H1 (cell line): ENCODE results near the gene PARP16. TPM values are rescaled to one million over a fixed set of nuclear protein-coding genes. Genes with fewer than 3 reads are reported as not detected.

Experiments used
- CTCF ChIA-PET: fragments of 300-600 bp; sonication (Branson Sonifier 250); formaldehyde crosslinking; loops from one replicate; lab custom pipeline; 2021; ENCODE audit not compliant: partially characterized antibody; lab: Charles Lee
- POLR2A ChIA-PET: fragments of 300-600 bp; sonication (Branson Sonifier 250); formaldehyde crosslinking; loops from one replicate; lab custom pipeline; 2021; ENCODE audit warnings: inconsistent platforms; ENCODE audit not compliant: partially characterized antibody; lab: Charles Lee
- DNase-seq, 2 experiments: peaks; one replicate each; pipeline versions ENCODE4 v3.0.0 to v3.0.0-alpha.2; 2010 to 2022; ENCODE audit warnings: low spot score in 2 of 2, low read depth in 1 of 2, mixed read lengths in 1 of 2
- FAIRE-seq: peaks from 2 replicates; lab custom pipeline; 2011; peaks lifted over from hg19 to GRCh38; lab: Jason Lieb, UNC
- H2AFZ ChIP-seq: 2 replicates; pipeline ENCODE4 v1.8.1; 2012; ENCODE audit warnings: low read length, inconsistent platforms
- H2AK5ac ChIP-seq: 2 replicates; pipeline ENCODE4 v1.6.1; 2013; ENCODE audit warnings: low read depth, low read length
- H2BK120ac ChIP-seq: replicated peaks from 2 replicates; pipeline ENCODE3; 2013; ENCODE audit warnings: low read depth, low read length, inconsistent platforms
- H2BK12ac ChIP-seq: 2 replicates; pipeline ENCODE4 v1.6.1; 2013; ENCODE audit warnings: low read depth, low read length
- H2BK15ac ChIP-seq: 2 replicates; pipeline ENCODE4 v1.6.1; 2013; ENCODE audit warnings: low read length
- H2BK20ac ChIP-seq: 2 replicates; pipeline ENCODE4 v1.6.1; 2013; ENCODE audit warnings: low read length
- H2BK5ac ChIP-seq: 2 replicates; pipeline ENCODE4 v1.6.1; 2013; ENCODE audit warnings: low read depth, low read length
- H3K14ac ChIP-seq: 2 replicates; pipeline ENCODE4 v1.6.1; 2013; ENCODE audit warnings: inconsistent platforms; ENCODE audit not compliant: insufficient read length
- H3K18ac ChIP-seq: 2 replicates; pipeline ENCODE4 v1.6.1; 2013; ENCODE audit warnings: low read length; ENCODE audit errors: extremely low read depth
- H3K23ac ChIP-seq: 2 replicates; pipeline ENCODE4 v1.6.1; 2013; ENCODE audit warnings: inconsistent platforms; ENCODE audit not compliant: insufficient read length
- H3K23me2 ChIP-seq: 2 replicates; pipeline ENCODE4 v1.6.1; 2013; ENCODE audit warnings: low read depth, low read length
- H3K27ac ChIP-seq: 2 replicates; pipeline ENCODE4 v1.6.1; 2011; ENCODE audit warnings: low read depth, low read length, inconsistent platforms
- H3K27me3 ChIP-seq, 4 experiments: replicated peaks in 1 of 4; 1 replicate in 1 of 4; 2 replicates in 3 of 4; pipeline versions ENCODE4 v1.6.1 to v1.8.1; 2011 to 2013; ENCODE audit warnings: low read length in 3 of 4, mild to moderate bottlenecking in 3 of 4, inconsistent platforms in 2 of 4, mixed read lengths in 2 of 4, moderate library complexity in 1 of 4; ENCODE audit not compliant: control insufficient read depth in 3 of 4, insufficient read depth in 3 of 4; ENCODE audit errors: extremely low read depth in 1 of 4
- H3K36me3 ChIP-seq, 4 experiments: 2 replicates each; pipeline versions ENCODE4 v1.6.1 to v1.8.1; 2011 to 2013; ENCODE audit warnings: mild to moderate bottlenecking in 4 of 4, low read length in 3 of 4, moderate library complexity in 2 of 4, control low read depth in 1 of 4, inconsistent platforms in 1 of 4; ENCODE audit not compliant: insufficient read depth in 4 of 4, control insufficient read depth in 2 of 4
- H3K4ac ChIP-seq: replicated peaks from 2 replicates; pipeline ENCODE3; 2013; ENCODE audit warnings: low read length, low read depth, mixed read lengths, inconsistent platforms; ENCODE audit not compliant: insufficient read length
- H3K4me1 ChIP-seq, 4 experiments: replicated peaks in 1 of 4; 1 replicate in 1 of 4; 2 replicates in 3 of 4; pipeline versions ENCODE4 v1.6.1 to v1.8.1; 2011 to 2013; ENCODE audit warnings: low read length in 3 of 4, inconsistent platforms in 2 of 4, mixed read lengths in 1 of 4; ENCODE audit not compliant: insufficient read depth in 4 of 4, control insufficient read depth in 3 of 4
- H3K4me2 ChIP-seq, 2 experiments: 2 replicates each; pipeline versions ENCODE4 v1.6.1 to v1.8.1; 2011 to 2013; ENCODE audit warnings: low read depth in 2 of 2, low read length in 2 of 2, control low read depth in 1 of 2, inconsistent platforms in 1 of 2, mild to moderate bottlenecking in 1 of 2; ENCODE audit not compliant: insufficient read depth in 1 of 2
- H3K4me3 ChIP-seq, 4 experiments: fragments of 200-600, 300-600 bp in 1 of 4; sonication (generic), shearing (Covaris generic), sonication (Bioruptor Twin) in 1 of 4; 2 replicates each; pipeline versions ENCODE4 v1.5.1 to v1.8.1; 2011 to 2016; ENCODE audit warnings: low read length in 4 of 4, low read depth in 3 of 4, control low read depth in 2 of 4, inconsistent platforms in 2 of 4, mild to moderate bottlenecking in 2 of 4, mixed read lengths in 1 of 4, moderate library complexity in 1 of 4; ENCODE audit not compliant: insufficient read depth in 2 of 4; ENCODE audit errors: extremely low read depth in 1 of 4
- H3K56ac ChIP-seq: replicated peaks from 2 replicates; pipeline ENCODE3; 2013; ENCODE audit warnings: low read depth, mild to moderate bottlenecking, mixed read lengths, low read length, inconsistent platforms; ENCODE audit not compliant: insufficient read length
- H3K79me1 ChIP-seq: 2 replicates; pipeline ENCODE4 v1.6.1; 2013; ENCODE audit warnings: low read depth, low read length, control low read depth
- H3K79me2 ChIP-seq, 2 experiments: 2 replicates each; pipeline versions ENCODE4 v1.6.1 to v1.8.1; 2012 to 2013; ENCODE audit warnings: low read length in 2 of 2, mild to moderate bottlenecking in 2 of 2, inconsistent platforms in 1 of 2; ENCODE audit not compliant: insufficient read depth in 2 of 2, control insufficient read depth in 1 of 2
- H3K9ac ChIP-seq, 4 experiments: replicated peaks in 1 of 4; 1 replicate in 1 of 4; 2 replicates in 3 of 4; pipeline versions ENCODE4 v1.6.1 to v1.8.1; 2011 to 2013; ENCODE audit warnings: low read depth in 3 of 4, low read length in 3 of 4, control low read depth in 2 of 4, mild to moderate bottlenecking in 2 of 4, moderate library complexity in 2 of 4, inconsistent platforms in 1 of 4; ENCODE audit errors: extremely low read depth in 1 of 4
- H3K9me3 ChIP-seq, 2 experiments: 2 replicates each; pipeline versions ENCODE4 v1.6.1 to v1.8.1; 2012 to 2013; ENCODE audit warnings: mild to moderate bottlenecking in 2 of 2, moderate library complexity in 2 of 2, control low read depth in 1 of 2, inconsistent platforms in 1 of 2, low read depth in 1 of 2, low read length in 1 of 2, mixed read lengths in 1 of 2; ENCODE audit not compliant: insufficient read depth in 2 of 2
- H4K20me1 ChIP-seq, 2 experiments: replicated peaks in 1 of 2; 2 replicates each; pipeline versions ENCODE3 to v1.8.1; 2011 to 2013; ENCODE audit warnings: inconsistent platforms in 2 of 2, low read length in 2 of 2, mild to moderate bottlenecking in 1 of 2; ENCODE audit not compliant: insufficient read depth in 2 of 2, control insufficient read depth in 1 of 2
- H4K5ac ChIP-seq: 2 replicates; pipeline ENCODE4 v1.6.1; 2013; ENCODE audit warnings: low read length, low read depth, mixed read lengths, inconsistent platforms; ENCODE audit not compliant: insufficient read length
- H4K8ac ChIP-seq: 2 replicates; pipeline ENCODE4 v1.8.0; 2013; ENCODE audit warnings: mild to moderate bottlenecking, moderate library complexity, low read length, inconsistent platforms; ENCODE audit not compliant: insufficient read depth; ENCODE audit errors: extremely low read depth
- H4K91ac ChIP-seq: replicated peaks from 2 replicates; pipeline ENCODE3; 2013; ENCODE audit warnings: low read length, mixed read lengths, inconsistent platforms; ENCODE audit not compliant: insufficient read length
- BACH1 ChIP-seq: IDR thresholded peaks from 2 replicates; pipeline ENCODE4 v1.6.1; 2012; ENCODE audit warnings: low read length, improper control_type of control experiment
- GTF2F1 ChIP-seq: IDR thresholded peaks from 2 replicates; pipeline ENCODE4 v1.6.1; 2012; ENCODE audit warnings: low read depth, low read length, improper control_type of control experiment, borderline replicate concordance
- KDM4A ChIP-seq: IDR thresholded peaks from one replicate; pipeline ENCODE4 v1.7.1; 2012; ENCODE audit warnings: low read depth, mild to moderate bottlenecking, moderate library complexity, low read length, inconsistent platforms; ENCODE audit not compliant: severe bottlenecking
- MAFK ChIP-seq: IDR thresholded peaks from 2 replicates; pipeline ENCODE4 v1.6.1; 2012; ENCODE audit warnings: low read depth, mild to moderate bottlenecking, improper control_type of control experiment, low read length
- PHF8 ChIP-seq: fragments of 200-600 bp; sonication (generic); conservative IDR thresholded peaks from 2 replicates; pipeline ENCODE4 v1.7.1; 2012; ENCODE audit warnings: low read depth, mild to moderate bottlenecking, inconsistent platforms, low read length, moderate library complexity
- POLR2A ChIP-seq, 2 experiments: IDR thresholded peaks; 1 replicate in 1 of 2; 2 replicates in 1 of 2; pipeline ENCODE4 v1.6.1; 2011; ENCODE audit warnings: low read depth in 2 of 2, low read length in 2 of 2, mild to moderate bottlenecking in 2 of 2; ENCODE audit errors: control extremely low read depth in 1 of 2
- RBBP5 ChIP-seq: IDR thresholded peaks from 2 replicates; pipeline ENCODE4 v1.7.1; 2012; ENCODE audit warnings: low read depth, mild to moderate bottlenecking, inconsistent platforms, low read length, moderate library complexity, borderline replicate concordance
- SIN3A ChIP-seq, 2 experiments: IDR thresholded peaks in 1 of 2; conservative IDR thresholded peaks in 1 of 2; 2 replicates each; pipeline ENCODE4 v1.6.1; 2011 to 2012; ENCODE audit warnings: low read length in 2 of 2, improper control_type of control experiment in 1 of 2, low read depth in 1 of 2, mild to moderate bottlenecking in 1 of 2
- SRF ChIP-seq: IDR thresholded peaks from 2 replicates; pipeline ENCODE4 v1.6.1; 2011; ENCODE audit warnings: mild to moderate bottlenecking, low read depth, low read length, moderate library complexity
- SUZ12 ChIP-seq: fragments of 200-600 bp; sonication (generic); IDR thresholded peaks from 2 replicates; pipeline ENCODE4 v1.6.1; 2012; ENCODE audit warnings: mild to moderate bottlenecking, inconsistent platforms, low read length, moderate library complexity, mixed read lengths
- TEAD4 ChIP-seq: IDR thresholded peaks from 2 replicates; pipeline ENCODE4 v1.6.1; 2012; ENCODE audit warnings: low read depth, low read length, inconsistent platforms, mixed read lengths
- WGBS, 2 experiments: shearing (Covaris generic) in 1 of 2; methylation state at CpG; one replicate each; pipeline versions ENCODE4 v1.1.6 to v1.1.7; 2013 to 2015; ENCODE audit warnings: low lambda C conversion rate in 2 of 2, mixed read lengths in 2 of 2, inconsistent platforms in 1 of 2, low coverage in 1 of 2, missing lambda C conversion rate in 1 of 2; ENCODE audit not compliant: insufficient replicate concordance in 2 of 2, insufficient coverage in 1 of 2, insufficient read length in 1 of 2; ENCODE audit errors: extremely low coverage in 1 of 2, missing lambda C conversion rate in 1 of 2; 5-methylcytosine and 5-hydroxymethylcytosine counted together
- polyA plus RNA-seq, 7 experiments: library from polyadenylated mRNA; depleted of rRNA in 3 of 7; stranded (reverse) in 5 of 7; unstranded in 2 of 7; fragments of >200 nt in 5 of 7; fragments of 200-250 nt in 2 of 7; gene quantifications; 1 replicate in 5 of 7; 2 replicates in 1 of 7; 4 replicates in 1 of 7; pipeline versions ENCODE4 v1.2.1 to v1.2.3, GENCODE V29; 2011 to 2013; ENCODE audit warnings: missing spikeins in 2 of 7, mixed read lengths in 2 of 7
- total RNA-seq: library from RNA; stranded (reverse); fragmentation: NEBNext Ultra II Directional; extraction: Animal tissue kit (Norgen Biotek cat#: 25700); gene quantifications from 2 replicates; pipeline ENCODE4 v1.2.1, GENCODE V29; 2021

Gene PARP16
- total and polyA plus RNA-seq, 2 of the 8 experiments (the other 6 are each of a cell fraction or from before 2014, with no cell fraction given) = 3.7 to 5.0 TPM

- no peak for TF ChIP-seq KDM4A
- TF ChIP-seq GTF2F1 = no peak
- no peak for TF ChIP-seq BACH1
- TF ChIP-seq SUZ12 = no peak
- no peak for TF ChIP-seq RBBP5
- no peak for TF ChIP-seq PHF8
- TF ChIP-seq POLR2A (IDR thresholded peaks at IDR 0.05; ENCODE audit: control extremely low read depth in 1 of 2, low read depth in 2 of 2, low read length in 2 of 2) = no peak
- TF ChIP-seq TEAD4 = no peak
- no peak for TF ChIP-seq SIN3A (conservative IDR thresholded peaks at IDR 0.05 in 1 of 2, IDR thresholded peaks at IDR 0.05 in 1 of 2; ENCODE audit: low read depth in 1 of 2, low read length in 2 of 2)
- TF ChIP-seq MAFK = no peak
- no peak for TF ChIP-seq SRF
- no peak for FAIRE-seq
- Histone ChIP-seq H2AFZ (peak overlapping the region; percentile 2; the same call in 1 of the 2 replicates), H4K20me1 (no peaks in the 10 kb centered on the region), H2BK15ac (no peak overlapping the region), H3K14ac (no peak overlapping the region), H2BK120ac (no peak overlapping the region), H3K23ac (no peak overlapping the region), H3K79me1 (no peaks in the 10 kb centered on the region), H3K27ac (0 out of 2 replicates have a peak overlapping the region, but pooled peaks have one; percentile 45), H3K4me3 (no peak overlapping the region), H4K8ac (no peak overlapping the region), H4K91ac (peak overlapping the region; percentile 10), H3K4ac (no peak overlapping the region), H4K5ac (no peak overlapping the region), H3K23me2 (no peaks in the 10 kb centered on the region), H3K56ac (no peak overlapping the region), H2BK5ac (peak overlapping the region; percentile 83; the same call in 1 of the 2 replicates), H3K9ac (no peak overlapping the region), H3K36me3 (no peaks in the 10 kb centered on the region), H3K79me2 (no peaks in the 10 kb centered on the region), H3K4me1 (peaks cover 0 to 4% (median 2%) of the 10 kb centered on the region in 4 experiments; a peak in 4 of 7 replicates), H2AK5ac (no peak overlapping the region), H3K18ac (peak overlapping the region; percentile 96), H2BK12ac (peak overlapping the region; percentile 92; the same call in 1 of the 2 replicates), H3K9me3 (no peaks in the 10 kb centered on the region), H3K27me3 (no peaks in the 10 kb centered on the region), H3K4me2 (no peak overlapping the region), H2BK20ac (0 out of 2 replicates have a peak overlapping the region, but pooled peaks have one; percentile 55)
- 87% methylated on average over 3 of the region's 3 CpGs; no CpG with 5 or more reads in 1 of the 2 experiments for WGBS, 2 experiments
- ChIA-PET POLR2A (interaction anchor here (1.0 kb wide), 1 partner anchor 79 kb away, joined by 4 read pairs; the partner anchor contains the start of gene RNU5B-1), CTCF (interaction anchor here (0.8 kb wide), 1 partner anchor 17 kb away, joined by 3 read pairs; no protein-coding TSS in a partner anchor)
- DNase-seq = no peak
Observed at GRCh38 chr15:65226221-65226620, 60.5 kb downstream of the PARP16 start.
